ENCODE results near the gene LAPTM4A. TPM values are rescaled to one million over a fixed set of nuclear protein-coding genes. Genes with fewer than 3 reads are reported as not detected.

LAPTM4A gene
- polyA plus RNA-seq, 2 of the 4 experiments (the other 2 are of a cell fraction) = 275 to 509 TPM

GRCh38 chr2:20071397-20072383 is 20.3 kb upstream of the LAPTM4A start:
- peaks cover 8% of the 10 kb centered on the region; the same call in 1 of the 3 replicates for H3K9me3 ChIP-seq
- TF ChIP-seq EP300 (IDR thresholded peaks at IDR 0.05) (peak in 1 of 2 experiments; percentile 70; a peak in 2 of 5 replicates), MAFK (IDR thresholded peaks at IDR 0.05; ENCODE audit: partially characterized antibody) (peak; percentile 51), HES2 (IDR thresholded peaks at IDR 0.05) (peak; percentile 71), EHF (CRISPR knock-in tag; IDR thresholded peaks at IDR 0.05) (0 out of 2 replicates have a peak, but pooled peaks have one; percentile 34), RNF2 (IDR thresholded peaks at IDR 0.05; ENCODE audit: borderline replicate concordance, low read depth) (no peak), JUN (IDR thresholded peaks at IDR 0.05) (peak; percentile 53 to 55; a peak in 1 of 5 replicates), ZSCAN20 (CRISPR knock-in tag; IDR thresholded peaks at IDR 0.05) (no peak), GATA3 (IDR thresholded peaks at IDR 0.05; ENCODE audit: borderline replicate concordance) (peak; percentile 62; the same call in 1 of the 2 replicates), FOSL2 (IDR thresholded peaks at IDR 0.05) (no peak), FOSL2 (CRISPR knock-in tag; IDR thresholded peaks at IDR 0.05) (peak; percentile 66), BCL3 (IDR thresholded peaks at IDR 0.05) (0 out of 3 replicates have a peak, but pooled peaks have one; percentile 35), NPAS2 (CRISPR knock-in tag; IDR thresholded peaks at IDR 0.05; ENCODE audit: borderline replicate concordance) (no peak), MAZ (IDR thresholded peaks at IDR 0.05; ENCODE audit: borderline replicate concordance, low read depth, low read length) (no peak), SMC3 (IDR thresholded peaks at IDR 0.05) (peak; percentile 22; the same call in 2 of the 3 replicates), CEBPB (IDR thresholded peaks at IDR 0.05) (peak; percentile 87 to 92), RAD21 (conservative IDR thresholded peaks at IDR 0.05 in 1 of 2, IDR thresholded peaks at IDR 0.05 in 1 of 2) (peak in 1 of 2 experiments; percentile 30; a peak in 1 of 5 replicates)
- TF ChIP-seq, protein P1, sequence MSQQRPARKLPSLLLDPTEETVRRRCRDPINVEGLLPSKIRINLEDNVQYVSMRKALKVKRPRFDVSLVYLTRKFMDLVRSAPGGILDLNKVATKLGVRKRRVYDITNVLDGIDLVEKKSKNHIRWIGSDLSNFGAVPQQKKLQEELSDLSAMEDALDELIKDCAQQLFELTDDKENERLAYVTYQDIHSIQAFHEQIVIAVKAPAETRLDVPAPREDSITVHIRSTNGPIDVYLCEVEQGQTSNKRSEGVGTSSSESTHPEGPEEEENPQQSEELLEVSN (IDR thresholded peaks at IDR 0.05; ENCODE audit: borderline replicate concordance, low read depth) = no peak
- TF ChIP-seq, protein P2, sequence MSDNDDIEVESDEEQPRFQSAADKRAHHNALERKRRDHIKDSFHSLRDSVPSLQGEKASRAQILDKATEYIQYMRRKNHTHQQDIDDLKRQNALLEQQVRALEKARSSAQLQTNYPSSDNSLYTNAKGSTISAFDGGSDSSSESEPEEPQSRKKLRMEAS (IDR thresholded peaks at IDR 0.05) = peak; percentile 54; the same call in 1 of the 2 replicates
- H3K4me2 ChIP-seq = peak overlapping the region; percentile 62
- peak overlapping the region; percentile 85 to 88 for H3K27ac ChIP-seq
- WGBS (ENCODE audit: missing lambda C conversion rate) = 20% methylated on average over 14 of the region's 14 CpGs
- H3K4me3 ChIP-seq = no peak overlapping the region
- ATAC-seq = peak; percentile 87 to 92
- peaks cover 47% of the 10 kb centered on the region for H3K4me1 ChIP-seq
- POLR2A ChIA-PET = interaction anchor here (0.6 to 3.1 kb wide), 5 partner anchors 20 to 162 kb away, joined by 4 to 30 read pairs (median 4); partner anchors contain the start of genes LAPTM4A and WDR35
- FAIRE-seq = no peak
- DNase-seq (ENCODE audit: low read depth in 1 of 2, low spot score in 1 of 2) = peak; percentile 59 to 84
- CTCF ChIA-PET = interaction anchor here (0.6 to 1.9 kb wide), 12 partner anchors 10 to 103 kb away, joined by 3 to 7 read pairs (median 4); partner anchors contain the start of gene WDR35

DNA sequence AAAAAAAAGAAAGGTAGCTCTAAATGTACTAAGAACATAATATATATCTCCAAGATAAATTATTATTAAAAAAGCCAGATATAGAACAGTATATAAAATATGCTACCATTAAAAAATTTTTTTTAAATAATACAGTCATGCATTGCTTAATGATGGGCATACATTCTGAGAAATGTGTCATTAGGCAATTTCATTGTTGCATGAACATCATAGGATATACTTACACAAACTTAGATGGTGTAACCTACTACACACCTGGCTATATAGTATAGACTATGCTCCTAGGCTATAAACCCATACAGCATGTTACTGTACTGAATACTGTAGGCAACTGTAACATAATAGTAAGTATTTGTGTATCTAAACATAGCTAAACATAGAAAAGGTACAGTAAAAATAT is 18.3 kb upstream of the LAPTM4A start:
- no peak for FAIRE-seq
- Histone ChIP-seq H3K4me3 (no peak overlapping the region), H3K9me3 (peaks cover 8% of the 10 kb centered on the region; the same call in 1 of the 3 replicates), H3K4me1 (peaks cover 65% of the 10 kb centered on the region), H3K27ac (peak overlapping the region; percentile 85 to 88; a peak in 3 of 6 replicates), H3K4me2 (no peak overlapping the region)
- POLR2A ChIA-PET = interaction anchor here (3.1 kb wide), 1 partner anchor 18 kb away, joined by 30 read pairs; the partner anchor contains the start of gene LAPTM4A
- no peak for ATAC-seq
- no peak for DNase-seq (ENCODE audit: low read depth in 1 of 2, low spot score in 1 of 2)
- CTCF ChIA-PET = interaction anchor here (0.6 to 2.6 kb wide), 5 partner anchors 9 to 573 kb away, joined by 3 to 9 read pairs (median 4); partner anchors contain the start of gene LAPTM4A
- TF ChIP-seq, protein P3, sequence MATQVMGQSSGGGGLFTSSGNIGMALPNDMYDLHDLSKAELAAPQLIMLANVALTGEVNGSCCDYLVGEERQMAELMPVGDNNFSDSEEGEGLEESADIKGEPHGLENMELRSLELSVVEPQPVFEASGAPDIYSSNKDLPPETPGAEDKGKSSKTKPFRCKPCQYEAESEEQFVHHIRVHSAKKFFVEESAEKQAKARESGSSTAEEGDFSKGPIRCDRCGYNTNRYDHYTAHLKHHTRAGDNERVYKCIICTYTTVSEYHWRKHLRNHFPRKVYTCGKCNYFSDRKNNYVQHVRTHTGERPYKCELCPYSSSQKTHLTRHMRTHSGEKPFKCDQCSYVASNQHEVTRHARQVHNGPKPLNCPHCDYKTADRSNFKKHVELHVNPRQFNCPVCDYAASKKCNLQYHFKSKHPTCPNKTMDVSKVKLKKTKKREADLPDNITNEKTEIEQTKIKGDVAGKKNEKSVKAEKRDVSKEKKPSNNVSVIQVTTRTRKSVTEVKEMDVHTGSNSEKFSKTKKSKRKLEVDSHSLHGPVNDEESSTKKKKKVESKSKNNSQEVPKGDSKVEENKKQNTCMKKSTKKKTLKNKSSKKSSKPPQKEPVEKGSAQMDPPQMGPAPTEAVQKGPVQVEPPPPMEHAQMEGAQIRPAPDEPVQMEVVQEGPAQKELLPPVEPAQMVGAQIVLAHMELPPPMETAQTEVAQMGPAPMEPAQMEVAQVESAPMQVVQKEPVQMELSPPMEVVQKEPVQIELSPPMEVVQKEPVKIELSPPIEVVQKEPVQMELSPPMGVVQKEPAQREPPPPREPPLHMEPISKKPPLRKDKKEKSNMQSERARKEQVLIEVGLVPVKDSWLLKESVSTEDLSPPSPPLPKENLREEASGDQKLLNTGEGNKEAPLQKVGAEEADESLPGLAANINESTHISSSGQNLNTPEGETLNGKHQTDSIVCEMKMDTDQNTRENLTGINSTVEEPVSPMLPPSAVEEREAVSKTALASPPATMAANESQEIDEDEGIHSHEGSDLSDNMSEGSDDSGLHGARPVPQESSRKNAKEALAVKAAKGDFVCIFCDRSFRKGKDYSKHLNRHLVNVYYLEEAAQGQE (IDR thresholded peaks at IDR 0.05) = no peak
- TF ChIP-seq JUNB (IDR thresholded peaks at IDR 0.05) (no peak), HDAC2 (IDR thresholded peaks at IDR 0.05) (no peak), TP53 (CRISPR knock-in tag; IDR thresholded peaks at IDR 0.05) (no peak), CBX8 (IDR thresholded peaks at IDR 0.05) (no peak), NR3C1 (IDR thresholded peaks at IDR 0.05) (no peak), HOXB13 (CRISPR knock-in tag; IDR thresholded peaks at IDR 0.05; ENCODE audit: low read depth) (no peak), BHLHE40 (IDR thresholded peaks at IDR 0.05; ENCODE audit: low read depth, low read length) (no peak), GATA3 (IDR thresholded peaks at IDR 0.05; ENCODE audit: borderline replicate concordance) (no peak), EHF (CRISPR knock-in tag; IDR thresholded peaks at IDR 0.05) (no peak), KDM1A (IDR thresholded peaks at IDR 0.05; ENCODE audit: low read depth) (no peak), CEBPB (IDR thresholded peaks at IDR 0.05) (no peak), RNF2 (IDR thresholded peaks at IDR 0.05; ENCODE audit: borderline replicate concordance, low read depth) (no peak), RARB (CRISPR knock-in tag; IDR thresholded peaks at IDR 0.05) (no peak), ESRRA (IDR thresholded peaks at IDR 0.05; ENCODE audit: borderline replicate concordance, low read length) (no peak), SMC3 (IDR thresholded peaks at IDR 0.05) (no peak), ZC3H11A (IDR thresholded peaks at IDR 0.05) (no peak)
- TF ChIP-seq, protein P2 (IDR thresholded peaks at IDR 0.05) = no peak

Measured in A549 (cell line).